ENCODE data around the gene TMEM132C. TPM values are rescaled to one million over a fixed set of nuclear protein-coding genes. Genes with fewer than 3 reads are reported as not detected.

The TMEM132C gene
- total and polyA plus RNA-seq, 2 of the 4 experiments (the other 2 are of a cell fraction), result not detected

DNA sequence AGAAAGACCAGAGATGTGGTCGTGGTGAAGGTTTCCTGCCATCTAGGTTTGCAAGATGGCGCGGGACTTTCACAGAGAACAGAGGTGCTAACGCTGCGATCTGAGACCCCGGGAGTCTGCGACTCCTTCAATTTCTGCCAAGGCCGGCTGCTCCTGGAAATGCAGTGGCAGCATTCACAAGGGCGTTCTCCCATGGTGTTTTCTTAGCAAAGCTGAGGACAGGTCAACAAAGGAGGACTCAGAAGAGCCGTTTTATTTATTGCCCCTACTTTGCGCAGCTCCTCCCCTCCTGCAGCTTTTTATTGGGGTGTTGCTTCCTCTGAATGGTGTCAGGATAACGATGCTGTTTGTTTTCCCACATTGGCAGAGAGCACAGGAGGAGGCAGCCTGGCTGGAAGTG lies 86.3 kb downstream of the TMEM132C start:
- TF ChIP-seq MAFK (IDR thresholded peaks at IDR 0.05; ENCODE audit: low read depth, low read length), result no peak
- TF ChIP-seq RAD21 (IDR thresholded peaks at IDR 0.05; ENCODE audit: low read length), result no peak
- TF ChIP-seq BHLHE40 (IDR thresholded peaks at IDR 0.05; ENCODE audit: low read depth, low read length), result no peak
- no peak for TF ChIP-seq RFX5 (IDR thresholded peaks at IDR 0.05; ENCODE audit: low read depth, low read length)
- no peak for TF ChIP-seq FOS (IDR thresholded peaks at IDR 0.05; ENCODE audit: low read depth, low read length)
- TF ChIP-seq, protein P1, sequence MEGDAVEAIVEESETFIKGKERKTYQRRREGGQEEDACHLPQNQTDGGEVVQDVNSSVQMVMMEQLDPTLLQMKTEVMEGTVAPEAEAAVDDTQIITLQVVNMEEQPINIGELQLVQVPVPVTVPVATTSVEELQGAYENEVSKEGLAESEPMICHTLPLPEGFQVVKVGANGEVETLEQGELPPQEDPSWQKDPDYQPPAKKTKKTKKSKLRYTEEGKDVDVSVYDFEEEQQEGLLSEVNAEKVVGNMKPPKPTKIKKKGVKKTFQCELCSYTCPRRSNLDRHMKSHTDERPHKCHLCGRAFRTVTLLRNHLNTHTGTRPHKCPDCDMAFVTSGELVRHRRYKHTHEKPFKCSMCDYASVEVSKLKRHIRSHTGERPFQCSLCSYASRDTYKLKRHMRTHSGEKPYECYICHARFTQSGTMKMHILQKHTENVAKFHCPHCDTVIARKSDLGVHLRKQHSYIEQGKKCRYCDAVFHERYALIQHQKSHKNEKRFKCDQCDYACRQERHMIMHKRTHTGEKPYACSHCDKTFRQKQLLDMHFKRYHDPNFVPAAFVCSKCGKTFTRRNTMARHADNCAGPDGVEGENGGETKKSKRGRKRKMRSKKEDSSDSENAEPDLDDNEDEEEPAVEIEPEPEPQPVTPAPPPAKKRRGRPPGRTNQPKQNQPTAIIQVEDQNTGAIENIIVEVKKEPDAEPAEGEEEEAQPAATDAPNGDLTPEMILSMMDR (conservative IDR thresholded peaks at IDR 0.05; ENCODE audit: low read depth, low read length), result no peak
- TF ChIP-seq RCOR1 (IDR thresholded peaks at IDR 0.05; ENCODE audit: insufficient replicate concordance, low read length), result no peak
- TF ChIP-seq, protein P2, sequence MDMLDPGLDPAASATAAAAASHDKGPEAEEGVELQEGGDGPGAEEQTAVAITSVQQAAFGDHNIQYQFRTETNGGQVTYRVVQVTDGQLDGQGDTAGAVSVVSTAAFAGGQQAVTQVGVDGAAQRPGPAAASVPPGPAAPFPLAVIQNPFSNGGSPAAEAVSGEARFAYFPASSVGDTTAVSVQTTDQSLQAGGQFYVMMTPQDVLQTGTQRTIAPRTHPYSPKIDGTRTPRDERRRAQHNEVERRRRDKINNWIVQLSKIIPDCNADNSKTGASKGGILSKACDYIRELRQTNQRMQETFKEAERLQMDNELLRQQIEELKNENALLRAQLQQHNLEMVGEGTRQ (IDR thresholded peaks at IDR 0.05; ENCODE audit: low read depth, low read length), result no peak
- no peak for TF ChIP-seq MXI1 (IDR thresholded peaks at IDR 0.05; ENCODE audit: borderline replicate concordance, low read depth, low read length)
- TF ChIP-seq CHD1 (IDR thresholded peaks at IDR 0.05; ENCODE audit: low read depth, low read length), result no peak
- no peak for TF ChIP-seq POLR2A (IDR thresholded peaks at IDR 0.05; ENCODE audit: low read depth, low read length)
- TF ChIP-seq MAZ (IDR thresholded peaks at IDR 0.05; ENCODE audit: borderline replicate concordance, low read depth, low read length), result no peak
- TF ChIP-seq CEBPB (IDR thresholded peaks at IDR 0.05; ENCODE audit: low read depth, low read length), result no peak
- no peak for TF ChIP-seq NFE2L2 (IDR thresholded peaks at IDR 0.05; ENCODE audit: low read depth, low read length)
- TF ChIP-seq, protein P3, sequence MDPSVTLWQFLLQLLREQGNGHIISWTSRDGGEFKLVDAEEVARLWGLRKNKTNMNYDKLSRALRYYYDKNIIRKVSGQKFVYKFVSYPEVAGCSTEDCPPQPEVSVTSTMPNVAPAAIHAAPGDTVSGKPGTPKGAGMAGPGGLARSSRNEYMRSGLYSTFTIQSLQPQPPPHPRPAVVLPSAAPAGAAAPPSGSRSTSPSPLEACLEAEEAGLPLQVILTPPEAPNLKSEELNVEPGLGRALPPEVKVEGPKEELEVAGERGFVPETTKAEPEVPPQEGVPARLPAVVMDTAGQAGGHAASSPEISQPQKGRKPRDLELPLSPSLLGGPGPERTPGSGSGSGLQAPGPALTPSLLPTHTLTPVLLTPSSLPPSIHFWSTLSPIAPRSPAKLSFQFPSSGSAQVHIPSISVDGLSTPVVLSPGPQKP (IDR thresholded peaks at IDR 0.05; ENCODE audit: borderline replicate concordance, low read depth, low read length), result no peak
- H2AFZ ChIP-seq (replicated peaks; ENCODE audit: low read length, poor library complexity), result no peak overlapping the region
- H3K9ac ChIP-seq (ENCODE audit: low read depth, low read length), result no peak overlapping the region
- no peak overlapping the region for H2AK9ac ChIP-seq (replicated peaks; ENCODE audit: low read depth, low read length, poor library complexity)
- POLR2A ChIA-PET (ENCODE audit: unreplicated experiment), result no interaction called here
- ATAC-seq (ENCODE audit: low read depth) (no peak), DNase-seq (no peak)
- H3K27ac ChIP-seq (ENCODE audit: insufficient read depth, low read length), result no peak overlapping the region
- no peak overlapping the region for H3K4ac ChIP-seq (ENCODE audit: low read depth, low read length)
- H4K5ac ChIP-seq (ENCODE audit: low read depth, low read length), result no peak overlapping the region
- intact Hi-C loops (cut with micrococcal nuclease) (no loop called here), dilution Hi-C loops (cut with HindIII; ENCODE audit: low sequenced_read_pairs, unreplicated experiment) (no loop called here), in situ Hi-C loops (cut with MboI; ENCODE audit: low sequenced_read_pairs) (no loop called here)
- H3K4me1 ChIP-seq (ENCODE audit: control insufficient read depth, insufficient read depth, low read length), result no peaks in the 10 kb centered on the region
- no peaks in the 10 kb centered on the region for H3K79me1 ChIP-seq (ENCODE audit: low read depth in 1 of 2, low read length in 2 of 2)
- H2BK5ac ChIP-seq (ENCODE audit: low read depth, low read length, poor library complexity, severe bottlenecking), result no peak overlapping the region
- no peak overlapping the region for H3K14ac ChIP-seq (replicated peaks; ENCODE audit: low read depth, low read length)
- H3K9me1 ChIP-seq (ENCODE audit: insufficient read depth, low read length), result no peaks in the 10 kb centered on the region
- H3K4me2 ChIP-seq (ENCODE audit: low read depth, low read length), result no peak overlapping the region
- H2AK5ac ChIP-seq (ENCODE audit: low read depth, low read length), result no peak overlapping the region
- no peak overlapping the region for H3K23ac ChIP-seq (ENCODE audit: low read depth, low read length)
- H3K36me3 ChIP-seq (ENCODE audit: control insufficient read depth, insufficient read depth, low read length), result no peaks in the 10 kb centered on the region
- no peaks in the 10 kb centered on the region for H4K20me1 ChIP-seq (ENCODE audit: insufficient read depth, low read length)
- no peaks in the 10 kb centered on the region for H3K27me3 ChIP-seq (ENCODE audit: control insufficient read depth, insufficient read depth, low read length)
- no peak overlapping the region for H2BK120ac ChIP-seq (ENCODE audit: low read depth, low read length)
- no peak overlapping the region for H3K56ac ChIP-seq (ENCODE audit: extremely low read depth, insufficient read depth, low read length)
- peaks cover 40% of the 10 kb centered on the region for H3K9me3 ChIP-seq (ENCODE audit: control insufficient read depth, insufficient read depth, low read length)
- no TSS peak for BruUV-seq (replicated peaks)
- no peak overlapping the region for H4K8ac ChIP-seq (ENCODE audit: low read depth in 2 of 2, low read length in 2 of 2)
- H2BK20ac ChIP-seq (ENCODE audit: low read depth, low read length), result no peak overlapping the region
- no peak overlapping the region for H2BK15ac ChIP-seq (ENCODE audit: low read depth, low read length)
- no peak overlapping the region for H3K18ac ChIP-seq (ENCODE audit: low read depth, low read length)
- no peak overlapping the region for H3K4me3 ChIP-seq (ENCODE audit: insufficient read depth, low read depth, low read length)
- CTCF ChIA-PET, result no interaction called here
- WGBS, 2 experiments (ENCODE audit: extremely low coverage in 2 of 2, insufficient read length in 1 of 2), result 62% methylated on average over 6 of the region's 12 CpGs; no CpG with 5 or more reads in 1 of the 2 experiments
- no peak overlapping the region for H4K91ac ChIP-seq (ENCODE audit: insufficient read depth, low read depth, low read length)

Measured in IMR-90 (cell line).